Activated naive CD4-positive, alpha-beta T cell treated with Interleukin-2 at 50 U/mL for 16 hours (primary cell): ENCODE data around the gene PRPF6.

Source experiments
- DNase-seq: peaks from one replicate; pipeline ENCODE4 v3.0.0-alpha.2; 2020

Gene PRPF6

DNA sequence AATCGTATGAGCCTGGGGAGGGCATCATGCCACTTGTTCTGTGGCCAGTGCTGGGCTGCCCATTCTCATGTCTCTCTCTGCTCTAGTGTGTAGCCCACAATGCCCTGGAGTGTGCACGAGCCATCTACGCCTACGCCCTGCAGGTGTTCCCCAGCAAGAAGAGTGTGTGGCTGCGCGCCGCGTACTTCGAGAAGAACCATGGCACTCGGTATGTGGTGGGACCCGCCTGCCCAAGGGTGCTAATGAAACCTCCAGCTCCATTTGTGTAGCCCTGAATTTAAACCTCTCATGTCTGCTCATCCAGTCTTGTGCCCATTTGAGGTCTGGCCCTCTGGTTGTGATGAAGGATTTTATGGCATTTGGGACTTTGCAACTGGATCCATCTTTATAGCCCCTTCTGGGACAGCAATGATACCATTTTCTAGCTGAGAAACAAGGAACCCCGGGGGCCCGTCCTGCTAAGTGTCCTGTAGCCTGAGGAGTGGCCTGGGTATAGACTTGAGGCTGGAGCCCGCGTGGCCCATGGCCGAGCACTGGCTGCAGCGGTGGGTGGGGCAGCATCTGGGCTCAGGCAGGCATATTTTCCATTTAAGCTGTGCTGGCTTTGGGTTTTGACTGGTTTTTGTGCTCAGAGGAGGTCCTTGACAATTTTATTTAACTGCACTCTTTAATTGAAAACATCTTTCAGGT, 41.9 kb downstream of the PRPF6 start:
- DNase-seq = no peak

DNA sequence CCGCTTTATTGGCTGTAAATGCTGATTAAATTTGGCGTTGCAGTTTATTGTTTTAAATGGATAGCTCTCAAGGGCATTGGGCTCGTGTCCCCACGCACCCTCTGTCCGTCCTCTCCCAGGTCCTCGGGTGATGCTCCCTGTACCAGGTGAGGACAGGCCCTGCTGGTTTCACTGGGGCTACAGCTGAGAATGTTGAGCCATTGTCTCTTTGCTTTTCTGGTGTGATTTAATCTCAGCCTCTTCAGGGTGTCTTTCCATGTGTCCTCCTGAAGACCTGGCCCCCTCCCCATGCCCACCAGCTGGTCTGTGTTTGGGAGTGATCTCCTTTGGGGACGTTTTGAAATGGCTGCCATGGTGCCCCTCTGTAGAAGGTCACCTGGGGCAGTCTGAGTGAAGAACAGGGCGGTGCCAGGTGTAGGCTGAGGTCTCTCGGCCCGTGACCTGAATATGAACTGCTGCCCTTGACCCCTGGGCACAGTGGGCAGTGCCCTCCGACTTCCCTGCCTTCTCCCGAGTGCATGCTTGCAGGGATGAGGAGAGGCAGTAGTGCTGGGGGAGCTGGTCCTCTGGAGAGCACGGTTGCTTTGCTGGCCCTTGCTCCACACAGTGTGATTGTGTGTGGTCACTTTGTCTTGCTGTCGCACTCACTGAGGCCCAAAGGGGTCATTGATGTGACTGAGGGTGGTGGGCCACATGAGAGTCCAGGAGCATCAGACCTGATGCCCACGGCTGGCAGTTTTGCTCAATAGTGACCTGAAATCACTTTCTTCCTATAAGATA, 42.6 kb downstream of the PRPF6 start:
- no peak for DNase-seq

GRCh38 chr20:64024141-64024990, 43.4 kb downstream of the PRPF6 start:
- DNase-seq = no peak

DNA sequence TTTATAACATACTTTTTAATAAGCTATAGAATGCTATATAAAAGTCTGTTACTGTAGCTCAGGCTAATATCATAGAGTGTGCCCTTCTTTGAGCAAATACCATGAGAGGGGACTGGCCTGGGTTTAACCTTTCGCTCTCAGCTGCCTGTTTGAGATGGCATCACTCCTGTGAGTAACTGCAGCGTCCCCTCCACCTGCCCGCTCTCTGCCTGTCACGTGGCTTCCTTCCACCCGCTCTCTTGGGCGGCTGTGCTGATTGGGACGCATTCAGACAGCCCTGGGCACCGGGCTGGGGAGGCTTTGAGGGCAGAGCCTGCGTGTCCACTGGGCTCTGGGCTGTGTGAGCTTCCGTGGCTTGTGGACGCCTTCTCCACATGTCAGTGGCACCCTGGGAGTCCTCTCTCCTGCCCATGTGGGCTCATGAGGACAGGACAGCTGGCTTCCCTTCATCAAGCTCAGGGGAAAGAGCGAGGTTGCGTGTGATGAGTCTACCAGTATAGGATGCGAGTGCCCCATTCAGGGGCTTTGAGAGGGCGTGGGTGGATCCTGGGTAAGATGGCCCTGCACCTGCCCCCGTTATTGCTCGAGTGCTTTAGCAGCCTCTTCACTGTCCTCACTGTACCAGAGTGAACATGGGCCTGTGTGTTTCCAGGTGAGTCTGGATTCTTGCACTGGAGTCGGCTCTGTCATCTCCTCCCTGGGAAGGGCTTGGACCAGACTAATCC, 44.3 kb downstream of the PRPF6 start:
- no peak for DNase-seq

GRCh38 chr20:64025826-64026412, 45.0 kb downstream of the PRPF6 start:
- DNase-seq = no peak

- no peak for DNase-seq
These were observed 47.2 kb downstream of the PRPF6 start for GRCh38 chr20:64027981-64028685.

DNA sequence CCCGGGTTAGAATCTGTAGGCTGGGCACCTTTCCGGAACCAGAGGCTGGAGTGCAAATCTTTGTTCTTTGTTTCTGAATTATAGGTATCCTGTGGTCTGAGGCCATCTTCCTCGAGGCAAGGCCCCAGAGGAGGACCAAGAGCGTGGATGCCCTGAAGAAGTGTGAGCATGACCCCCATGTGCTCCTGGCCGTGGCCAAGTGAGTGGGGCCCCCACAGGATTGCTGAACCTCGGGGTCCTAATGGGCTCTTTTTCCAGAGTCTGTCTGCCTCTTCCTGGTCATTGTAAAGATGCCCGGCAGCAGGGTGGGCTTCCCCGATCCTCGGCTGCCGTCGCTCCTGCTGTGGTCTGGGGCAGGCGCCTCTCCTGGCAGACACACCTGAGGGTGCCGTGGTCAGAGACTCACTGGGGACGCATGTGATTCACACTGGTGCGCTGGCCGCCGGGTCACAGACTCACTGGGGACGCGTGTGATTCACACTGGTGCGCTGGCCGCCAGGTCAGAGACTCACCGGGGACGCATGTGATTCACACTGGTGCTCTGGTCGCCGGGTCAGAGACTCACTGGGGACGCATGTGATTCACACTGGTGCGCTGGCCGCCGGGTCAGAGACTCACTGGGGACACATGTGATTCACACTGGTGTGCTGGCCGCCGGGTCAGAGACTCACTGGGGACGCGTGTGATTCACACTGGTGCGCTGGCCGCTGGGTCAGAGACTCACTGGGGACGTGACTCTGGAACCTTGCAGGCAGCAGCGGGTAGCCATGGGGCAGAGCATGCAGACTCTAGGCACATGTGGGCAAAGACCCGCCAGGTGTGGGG, 48.6 kb downstream of the PRPF6 start:
- no peak for DNase-seq

GRCh38 chr20:64030371-64031134, 49.6 kb downstream of the PRPF6 start:
- no peak for DNase-seq

- DNase-seq = no peak
These were observed 50.9 kb downstream of the PRPF6 start for GRCh38 chr20:64031822-64032314.

DNA sequence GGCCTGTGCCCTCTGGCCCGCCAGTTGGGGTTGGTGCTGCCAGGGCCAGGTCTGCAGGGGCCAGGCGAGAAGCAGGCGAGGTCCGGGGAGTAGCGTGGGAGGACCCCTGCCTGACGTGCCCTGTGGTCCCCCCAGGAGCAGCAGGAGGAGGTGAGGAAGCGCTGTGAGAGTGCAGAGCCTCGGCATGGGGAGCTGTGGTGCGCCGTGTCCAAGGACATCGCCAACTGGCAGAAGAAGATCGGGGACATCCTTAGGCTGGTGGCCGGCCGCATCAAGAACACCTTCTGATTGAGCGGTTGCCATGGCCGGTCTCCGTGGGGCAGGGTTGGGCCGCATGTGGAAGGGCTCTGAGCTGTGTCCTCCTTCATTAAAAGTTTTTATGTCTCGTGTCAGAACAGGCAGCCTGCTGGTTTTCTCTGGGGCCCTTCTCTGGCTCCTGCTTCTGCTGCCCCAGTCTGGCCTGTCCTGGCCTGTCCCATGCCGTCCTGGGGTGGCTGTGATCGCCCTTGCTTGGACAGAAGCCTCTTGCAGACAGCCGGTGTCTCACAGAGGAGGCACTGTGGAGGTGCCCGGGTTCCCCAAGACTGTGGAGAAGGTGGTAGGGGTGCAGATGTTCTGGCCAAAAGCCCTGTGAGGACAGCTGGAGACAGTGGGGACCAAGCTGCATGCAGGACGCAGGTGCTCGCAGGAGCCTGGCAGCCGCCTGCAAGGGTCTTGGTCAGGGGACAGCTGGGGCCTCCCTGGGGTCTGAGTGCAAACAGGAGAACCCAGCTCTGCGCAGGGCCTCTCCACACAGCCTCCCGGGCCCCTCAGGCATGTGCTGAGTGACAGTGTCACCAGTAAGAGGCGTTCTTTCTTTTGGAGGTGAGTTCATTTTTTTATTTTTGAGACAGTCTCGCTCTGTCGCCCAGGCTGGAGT, 52.0 kb downstream of the PRPF6 start:
- no peak for DNase-seq

- DNase-seq = no peak
These were observed 53.1 kb downstream of the PRPF6 start for GRCh38 chr20:64033981-64034493.

GRCh38 chr20:64035066-64035932, 54.4 kb downstream of the PRPF6 start:
- DNase-seq = peak; percentile 45

GRCh38 chr20:64035933-64036345, 55.0 kb downstream of the PRPF6 start, which contains the start of gene C20orf204:
C20orf204 (plus strand) TSS chr20:64036182; CDS start chr20:64036324, 142 bp downstream.
- no peak for DNase-seq

- DNase-seq = peak; percentile 13
These were observed 55.6 kb downstream of the PRPF6 start for GRCh38 chr20:64036346-64037198.

GRCh38 chr20:64037199-64037497, 56.2 kb downstream of the PRPF6 start:
- no peak for DNase-seq

GRCh38 chr20:64037498-64038213, 56.7 kb downstream of the PRPF6 start:
- DNase-seq = peak; percentile 19
